Stimulated activated CD4-positive, alpha-beta T cell treated with anti-CD3 and anti-CD28 coated beads, Interleukin-1b, Interleukin-23, amount 100 ng/mL, for 1 hour (primary cell): Measurements from ENCODE around the gene CLDN1.

Source experiments
- DNase-seq, 2 donors: peaks; one replicate each; pipeline ENCODE4 v3.0.0-alpha.2; 2020; ENCODE audit warnings: low read depth in 2 of 2

CLDN1 gene, protein sequence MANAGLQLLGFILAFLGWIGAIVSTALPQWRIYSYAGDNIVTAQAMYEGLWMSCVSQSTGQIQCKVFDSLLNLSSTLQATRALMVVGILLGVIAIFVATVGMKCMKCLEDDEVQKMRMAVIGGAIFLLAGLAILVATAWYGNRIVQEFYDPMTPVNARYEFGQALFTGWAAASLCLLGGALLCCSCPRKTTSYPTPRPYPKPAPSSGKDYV

DNA sequence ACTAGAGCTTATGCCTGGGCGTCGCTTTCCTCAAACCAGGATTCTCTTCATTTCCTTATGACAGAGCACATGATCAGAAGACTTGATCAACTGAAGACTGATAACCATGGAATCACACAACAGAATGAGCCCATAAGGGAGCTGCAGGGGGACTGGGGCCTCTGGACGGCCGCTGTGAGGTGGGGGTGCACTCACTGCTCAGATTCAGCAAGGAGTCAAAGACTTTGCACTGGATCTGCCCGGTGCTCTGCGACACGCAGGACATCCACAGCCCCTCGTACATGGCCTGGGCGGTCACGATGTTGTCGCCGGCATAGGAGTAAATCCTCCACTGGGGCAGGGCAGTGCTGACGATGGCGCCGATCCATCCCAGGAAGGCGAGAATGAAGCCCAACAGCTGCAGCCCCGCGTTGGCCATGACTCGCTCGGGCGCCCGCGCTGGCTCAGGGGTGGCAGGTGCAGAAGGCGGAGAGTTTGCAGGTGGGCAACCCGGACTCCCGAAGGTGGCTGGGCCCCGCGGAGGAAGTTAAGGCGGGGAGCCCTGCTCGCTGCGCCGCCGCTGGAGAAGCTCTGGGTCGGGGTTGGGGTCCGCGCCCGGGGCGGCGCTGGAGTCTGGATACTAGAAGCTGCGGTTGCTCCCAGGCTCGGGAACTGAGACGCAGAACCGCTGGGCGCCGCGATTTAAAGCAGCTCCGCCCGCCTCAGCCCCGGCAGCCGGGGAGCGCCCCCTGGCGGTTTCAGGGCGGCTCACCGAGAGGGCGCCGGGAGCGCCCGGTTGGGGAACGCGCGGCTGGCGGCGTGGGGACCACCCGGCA is at the start of gene CLDN1:
Gene CLDN1, minus strand, starts transcription at position 658 of the 815 bp plus-strand sequence. Its CDS starts 240 bp downstream, at position 418.
- peak; percentile 37 to 53 for DNase-seq

DNA sequence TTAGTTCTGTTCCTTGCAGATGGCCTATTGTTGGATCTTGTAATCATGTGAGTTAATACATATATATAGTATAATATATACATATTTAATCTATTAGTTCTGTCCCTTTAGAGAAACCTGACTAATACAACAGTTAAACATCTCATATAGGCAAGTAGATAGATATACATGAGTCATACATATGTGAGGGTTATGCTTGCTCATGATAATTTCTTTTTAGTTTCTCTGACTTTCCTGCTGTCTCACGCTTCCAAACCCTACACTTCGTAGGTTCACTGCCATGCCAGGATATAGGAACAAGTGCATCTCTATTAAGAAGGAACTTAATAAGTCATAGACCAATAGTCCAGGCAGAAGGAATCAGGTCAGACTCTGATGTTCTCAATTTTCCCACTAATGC is 48.9 kb upstream of the CLDN1 start:
- DNase-seq, result no peak

DNA sequence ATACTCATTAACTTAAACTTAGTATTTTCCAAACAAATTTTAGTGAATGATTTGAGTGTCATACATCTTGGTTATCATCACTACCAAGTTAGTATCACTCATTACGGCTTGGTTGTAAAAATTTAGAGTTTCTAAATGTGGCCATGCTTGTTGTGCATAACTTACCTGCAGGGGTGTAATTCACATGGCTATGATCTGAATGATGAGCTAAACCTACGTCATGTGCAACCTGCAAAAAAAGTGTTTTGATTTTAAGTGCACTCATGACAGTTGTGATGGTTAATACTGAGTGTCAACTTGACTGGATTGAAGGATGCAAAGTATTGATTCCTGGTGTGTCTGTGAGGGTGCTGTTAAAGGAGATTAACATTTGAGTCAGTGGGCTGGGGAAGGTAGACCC is 48.1 kb upstream of the CLDN1 start:
- DNase-seq, result no peak

DNA sequence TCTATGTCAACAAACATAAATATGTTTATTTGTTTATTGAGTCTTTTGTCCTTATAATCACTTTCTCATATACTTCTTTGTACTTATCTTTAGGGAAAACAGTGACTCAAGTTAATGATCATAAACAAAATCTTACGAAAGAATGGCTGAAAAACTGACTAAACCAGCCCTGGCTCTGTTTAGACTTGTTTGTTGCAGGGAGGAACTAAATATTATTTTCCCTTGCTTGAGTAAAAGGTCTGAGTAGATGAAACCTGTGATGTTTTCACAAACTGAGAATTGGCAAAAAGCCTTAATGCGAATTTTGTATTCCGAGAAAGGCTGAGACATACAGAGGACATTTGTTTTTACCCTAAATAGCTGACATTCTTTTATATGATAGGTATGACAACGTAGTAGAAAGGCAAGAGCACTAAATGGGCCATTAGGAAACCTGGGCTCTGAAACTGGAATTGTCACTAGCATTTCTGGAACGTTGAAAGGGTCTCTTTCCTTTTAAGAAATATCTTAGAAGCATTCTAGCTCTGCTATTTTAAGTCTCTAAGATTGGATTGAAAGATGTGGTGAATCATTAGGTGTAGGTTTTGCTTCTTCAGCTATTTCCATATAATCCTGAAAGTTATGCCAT is 47.5 kb upstream of the CLDN1 start:
- DNase-seq, result no peak

DNA sequence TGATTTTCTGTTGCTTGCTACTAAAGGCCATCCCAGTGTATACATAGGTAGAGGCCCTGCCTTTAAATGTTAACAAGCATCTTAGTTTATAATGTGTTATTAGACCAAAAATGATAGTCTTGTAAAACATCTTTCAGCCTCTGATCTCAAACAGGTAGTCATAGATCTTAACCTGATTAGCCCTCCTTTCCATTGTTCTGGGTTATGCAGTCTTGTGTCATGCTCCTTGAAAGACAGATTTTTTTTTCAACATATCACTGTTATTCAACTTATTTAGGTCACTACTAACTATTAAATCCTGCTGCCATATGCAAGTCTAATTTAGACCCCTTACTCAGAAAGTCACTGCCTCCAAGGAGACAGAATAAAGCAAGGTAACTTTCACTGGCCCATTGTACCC is 46.6 kb upstream of the CLDN1 start:
- no peak for DNase-seq

DNA sequence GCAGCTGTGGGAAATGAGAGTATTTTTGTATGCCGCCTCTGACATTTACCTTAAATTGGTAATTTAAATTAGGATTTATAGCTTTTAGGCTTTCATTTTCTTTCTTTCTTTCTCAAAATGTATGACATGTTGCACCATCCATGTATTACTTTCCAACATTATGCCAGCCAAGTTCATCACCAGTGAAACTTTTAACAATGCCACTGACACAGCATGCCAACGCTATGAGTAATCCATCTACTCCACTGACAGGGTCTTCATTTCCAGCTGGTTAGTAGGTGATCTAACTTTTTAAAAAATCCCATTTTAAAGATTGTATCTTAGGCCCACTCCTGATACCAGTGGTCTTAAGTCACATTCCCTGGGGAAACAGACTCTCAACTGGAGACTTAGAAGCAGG is 43.9 kb upstream of the CLDN1 start:
- no peak for DNase-seq

DNA sequence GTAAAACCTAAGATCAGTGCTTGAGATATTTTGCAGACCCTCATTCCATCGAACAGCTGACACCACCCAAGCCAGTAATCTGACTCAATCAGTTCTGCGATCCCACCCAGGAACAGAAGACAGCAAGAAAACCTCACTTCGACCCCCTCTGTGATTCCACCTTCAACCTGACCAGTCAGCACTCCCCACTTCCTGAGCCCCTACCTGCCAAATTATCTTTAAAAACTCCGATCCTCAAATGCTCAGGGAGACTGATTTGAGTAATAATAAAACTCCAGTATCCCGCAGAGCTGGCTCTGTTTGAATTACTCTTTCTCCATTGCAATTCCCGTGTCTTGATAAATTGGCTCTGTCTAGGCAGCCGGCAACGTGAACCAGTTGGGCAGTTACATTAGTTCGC is 40.0 kb upstream of the CLDN1 start:
- no peak for DNase-seq

DNA sequence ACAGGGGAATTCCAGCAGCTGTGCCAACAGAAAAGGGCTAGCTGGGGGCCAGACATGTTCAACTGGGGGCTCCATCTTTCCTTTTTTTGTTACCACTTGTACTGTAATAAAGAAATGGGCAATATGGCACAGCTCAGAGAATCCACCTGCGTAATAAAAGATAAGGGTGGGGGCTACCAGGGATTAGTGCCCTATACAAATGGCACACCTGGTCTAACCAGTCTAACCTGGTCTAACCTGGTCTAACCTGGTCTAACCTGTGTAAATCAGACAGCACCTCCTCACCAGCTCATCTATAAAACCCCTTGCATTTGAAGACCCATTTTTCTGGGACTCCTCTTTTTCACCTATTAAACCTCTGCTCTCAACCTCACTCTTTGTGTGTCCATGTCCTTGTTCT is 39.5 kb upstream of the CLDN1 start:
- DNase-seq, result no peak

DNA sequence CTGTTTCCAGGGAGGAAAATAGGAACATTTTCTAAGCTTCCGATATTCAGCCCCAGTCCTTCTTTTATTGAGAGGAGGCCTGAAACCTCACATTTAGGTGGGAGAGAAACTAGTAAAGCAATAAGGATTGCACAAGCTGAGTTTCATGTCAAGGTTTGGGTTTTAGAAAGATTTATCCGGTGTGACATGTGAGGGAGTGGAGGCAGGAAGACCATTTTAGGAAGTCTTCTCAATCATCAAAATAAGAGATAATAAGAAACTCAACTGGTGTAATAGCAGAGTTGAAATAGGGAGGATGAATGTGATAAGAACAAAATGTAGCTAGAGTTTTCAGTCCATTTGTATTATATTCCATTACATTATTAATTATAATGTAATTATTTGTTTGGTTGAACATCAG is 38.0 kb upstream of the CLDN1 start:
- no peak for DNase-seq

DNA sequence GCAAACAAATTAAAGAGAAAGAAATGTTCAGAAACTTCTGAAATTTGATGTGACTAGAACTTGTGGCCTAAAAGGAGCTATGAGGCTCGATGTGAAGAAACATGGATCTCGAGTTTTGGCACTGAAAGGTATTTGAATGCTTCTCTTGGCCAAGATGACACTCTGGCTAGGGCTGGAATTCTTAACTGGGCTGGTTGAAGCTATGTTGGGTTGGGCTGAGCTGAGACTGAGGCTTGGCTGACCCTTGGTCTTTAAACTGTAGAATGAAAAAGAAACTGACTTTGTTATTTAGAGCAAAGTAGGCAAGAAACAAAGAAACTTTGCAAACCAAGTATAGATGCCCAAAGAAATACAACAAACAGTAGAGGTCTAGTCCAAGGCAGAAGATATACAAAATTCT is 37.6 kb upstream of the CLDN1 start:
- DNase-seq, result no peak

DNA sequence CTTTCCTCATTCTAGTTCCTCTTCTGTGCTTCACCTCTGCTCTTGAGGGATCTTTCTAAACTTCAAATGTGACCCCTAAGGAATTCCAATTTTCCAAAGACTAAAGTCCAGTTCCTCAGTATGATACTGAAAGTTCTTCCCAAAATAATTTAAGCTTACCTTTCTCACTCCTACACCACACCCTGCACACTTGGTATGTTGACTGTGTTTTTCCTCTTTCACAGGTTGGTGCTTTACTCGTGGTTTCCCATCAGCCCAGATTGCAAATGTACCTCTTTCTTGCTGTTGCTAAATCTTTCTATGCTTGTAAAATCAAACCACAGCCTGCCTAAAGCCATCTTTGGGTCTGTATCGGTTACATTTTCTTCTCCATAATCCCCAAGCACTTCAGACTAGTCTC is 35.2 kb upstream of the CLDN1 start:
- DNase-seq, result no peak

DNA sequence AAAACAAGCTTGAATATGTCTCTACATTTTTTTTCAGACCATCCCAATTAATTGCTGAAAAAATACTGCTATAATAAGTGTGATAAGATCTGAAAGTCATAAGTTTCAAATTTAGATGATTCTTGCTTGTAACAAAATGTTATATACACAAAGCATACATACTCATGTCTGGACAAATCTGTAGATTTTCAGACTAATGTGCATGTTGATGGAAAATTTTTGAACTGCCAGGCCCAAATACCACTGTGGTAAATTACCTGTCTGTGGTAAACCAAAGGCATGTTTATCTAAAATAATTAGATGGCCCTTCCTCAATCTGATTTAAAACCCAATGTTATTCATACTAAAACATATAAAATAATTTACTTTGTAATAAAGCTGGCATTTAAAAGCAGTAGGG is 34.0 kb upstream of the CLDN1 start:
- DNase-seq, result no peak

DNA sequence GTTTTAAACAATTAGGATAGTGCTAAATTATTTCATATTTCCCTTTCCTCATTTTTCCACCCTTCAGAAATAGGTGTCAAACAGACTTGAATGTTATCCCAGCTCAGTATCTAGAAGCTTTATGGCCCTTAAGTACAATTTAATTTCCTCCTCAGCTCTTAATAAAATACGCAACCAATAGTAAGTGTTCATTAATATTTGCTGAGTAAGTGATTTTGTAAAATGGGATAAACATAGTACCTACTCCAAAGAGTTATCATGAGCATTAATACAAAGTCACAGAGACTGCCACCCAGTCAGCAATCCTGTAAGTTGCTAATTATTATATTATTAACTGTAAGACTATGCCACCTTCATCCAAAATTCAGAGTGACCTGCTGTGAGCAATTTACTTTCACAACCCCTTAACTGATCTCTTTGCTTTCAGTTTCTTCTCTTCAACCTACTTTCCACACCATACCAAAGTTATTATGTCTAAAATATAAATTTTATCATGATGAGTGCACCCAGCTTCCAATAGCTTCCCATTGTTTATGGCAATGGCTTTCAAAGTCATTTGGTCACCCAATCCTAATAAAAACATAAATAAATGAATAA is 30.7 kb upstream of the CLDN1 start:
- DNase-seq, result no peak

DNA sequence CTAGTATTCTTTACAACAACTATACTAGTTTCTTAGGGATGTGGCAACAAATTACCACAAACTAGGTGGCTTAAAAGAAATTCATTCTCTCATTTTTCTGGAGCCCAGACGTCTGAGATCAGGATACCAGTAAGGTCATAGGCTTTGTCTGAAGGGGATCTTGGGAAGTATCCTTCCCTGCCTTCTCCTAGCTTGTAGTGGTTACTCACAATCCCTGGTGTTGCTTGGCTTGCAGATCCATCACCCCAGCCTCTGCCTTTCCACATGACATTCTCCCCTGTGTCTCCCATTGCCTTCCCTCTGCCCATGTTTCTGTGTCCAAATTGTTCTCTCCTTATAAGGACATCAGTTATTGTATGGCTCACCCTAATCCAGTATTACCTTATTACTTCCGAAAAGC is 24.3 kb upstream of the CLDN1 start:
- no peak for DNase-seq

DNA sequence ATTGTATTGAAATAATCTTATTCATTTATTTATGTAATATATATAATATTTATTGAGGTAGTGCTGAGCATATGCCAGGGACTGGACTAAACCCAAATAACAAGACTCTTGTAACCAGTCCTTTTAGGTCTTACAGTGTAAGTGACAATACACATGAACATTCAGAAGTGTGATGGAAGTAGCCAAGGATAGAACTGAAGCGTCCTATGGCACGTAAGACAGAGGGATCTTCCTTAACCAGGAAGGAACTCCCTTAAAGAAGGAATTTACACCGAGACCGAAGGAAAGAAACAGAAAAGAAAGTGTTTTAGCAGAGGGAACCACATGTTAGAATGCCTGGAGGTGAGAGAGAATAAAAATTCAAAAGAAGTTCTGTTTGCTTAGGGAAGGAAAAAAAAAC is 23.6 kb upstream of the CLDN1 start:
- no peak for DNase-seq

DNA sequence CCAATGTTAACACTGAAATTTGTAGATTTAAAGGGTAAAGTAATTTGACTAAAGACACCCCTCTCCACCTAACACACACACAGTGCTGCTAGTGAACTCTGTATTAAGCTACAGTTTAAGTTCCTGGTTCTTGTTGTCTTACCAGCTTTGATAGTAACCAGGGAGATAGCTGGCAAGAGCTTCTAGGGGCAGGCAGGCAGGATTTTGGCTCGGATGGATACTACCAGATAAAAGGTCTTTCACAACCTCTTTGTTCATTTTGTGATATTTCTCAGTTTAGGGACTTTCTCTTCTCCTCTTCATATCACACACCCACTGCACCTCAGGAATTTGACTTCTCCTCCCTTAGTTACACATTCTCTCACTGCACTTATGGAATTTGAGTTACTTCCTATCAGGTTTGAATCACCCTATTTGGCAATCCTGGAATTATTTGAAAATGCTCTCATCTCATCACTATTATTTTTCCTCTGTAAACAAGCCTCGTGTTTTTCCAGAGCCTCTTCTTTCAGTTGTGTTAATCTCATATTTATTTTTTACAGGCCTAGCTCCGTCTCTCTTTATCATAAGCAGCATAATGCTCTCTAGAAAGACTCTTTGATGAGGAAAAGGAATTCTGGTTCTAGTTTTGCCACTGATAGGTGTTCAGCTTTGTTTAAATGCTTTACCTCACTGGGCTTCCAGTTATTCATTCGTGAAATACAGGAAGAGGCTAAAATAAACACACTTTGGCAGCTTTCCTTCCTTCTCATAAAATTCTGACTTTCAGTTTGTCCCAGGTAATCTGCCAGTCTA is 23.0 kb upstream of the CLDN1 start:
- no peak for DNase-seq

DNA sequence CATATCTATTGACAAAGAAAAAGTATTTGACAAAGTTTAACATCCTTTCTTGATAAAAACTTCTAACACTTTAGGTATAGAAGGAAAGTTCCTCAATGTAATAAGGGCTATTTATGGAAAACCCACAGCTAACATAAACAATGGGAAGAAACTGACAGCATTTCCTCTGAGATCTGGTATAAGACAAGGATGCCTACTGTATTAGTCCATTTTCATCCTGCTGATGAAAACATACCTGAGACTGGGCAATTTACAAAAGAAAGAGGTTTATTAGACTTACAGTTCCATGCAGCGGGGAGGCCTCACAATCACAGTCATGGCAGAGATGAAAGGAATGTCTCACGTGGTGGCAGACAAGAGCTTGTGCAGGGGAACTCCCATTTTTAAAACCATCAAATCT is 17.8 kb upstream of the CLDN1 start:
- no peak for DNase-seq

DNA sequence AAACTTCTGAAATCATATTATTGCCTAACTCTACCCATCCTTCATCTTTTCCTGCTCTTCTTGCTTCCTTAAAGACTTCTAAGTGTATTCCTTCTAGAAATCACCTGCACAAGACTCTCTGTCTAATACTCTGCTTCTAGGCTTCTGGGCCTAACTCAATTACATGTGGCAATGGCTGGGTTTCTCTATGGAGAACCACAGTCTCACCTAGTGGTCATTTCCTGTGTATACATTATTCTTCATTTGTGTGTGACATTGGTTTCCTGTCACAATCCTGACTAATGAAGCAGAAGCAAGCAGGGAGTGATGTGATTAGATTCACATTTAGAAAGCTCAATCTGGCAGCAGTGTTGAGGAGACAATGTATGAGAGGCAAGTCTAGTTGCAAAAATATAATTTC is 16.9 kb upstream of the CLDN1 start:
- no peak for DNase-seq

DNA sequence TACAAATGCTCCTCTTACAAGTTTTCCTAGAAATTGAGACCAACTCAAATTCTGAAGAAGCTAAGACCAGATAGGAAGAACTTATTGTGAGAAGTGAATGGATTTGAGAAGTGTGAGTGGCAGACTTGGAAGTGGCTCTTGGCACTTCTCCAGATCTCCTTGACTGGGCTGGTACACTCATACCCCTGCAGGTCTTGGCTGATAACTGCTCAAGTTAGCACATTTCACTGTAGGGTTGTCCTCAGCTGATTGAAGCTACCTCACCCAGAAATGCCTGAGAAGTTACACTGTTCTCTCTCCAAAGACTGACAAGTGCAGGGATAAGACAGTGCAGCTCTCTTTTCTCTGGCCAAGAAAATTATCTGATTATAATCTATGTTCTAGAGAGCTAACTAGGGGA is 16.5 kb upstream of the CLDN1 start:
- no peak for DNase-seq

DNA sequence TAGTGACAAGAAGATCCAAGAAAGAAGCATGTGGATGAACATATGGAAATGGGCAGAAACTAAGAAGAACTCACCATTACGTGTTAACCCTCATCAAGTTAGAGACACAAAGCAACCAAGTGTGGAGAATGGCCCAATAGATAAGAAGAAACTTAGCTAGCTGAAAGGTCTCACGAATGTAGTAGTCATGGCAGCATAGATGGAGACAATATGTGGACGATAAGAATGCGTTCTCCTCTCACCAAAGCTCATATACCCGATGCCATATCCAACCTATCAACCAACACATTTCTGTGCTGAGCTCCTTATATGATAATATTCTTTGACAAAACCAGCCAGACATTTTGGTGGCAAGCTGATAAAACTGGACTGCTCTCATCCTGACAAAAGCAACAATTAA is 15.1 kb upstream of the CLDN1 start:
- DNase-seq, result no peak

DNA sequence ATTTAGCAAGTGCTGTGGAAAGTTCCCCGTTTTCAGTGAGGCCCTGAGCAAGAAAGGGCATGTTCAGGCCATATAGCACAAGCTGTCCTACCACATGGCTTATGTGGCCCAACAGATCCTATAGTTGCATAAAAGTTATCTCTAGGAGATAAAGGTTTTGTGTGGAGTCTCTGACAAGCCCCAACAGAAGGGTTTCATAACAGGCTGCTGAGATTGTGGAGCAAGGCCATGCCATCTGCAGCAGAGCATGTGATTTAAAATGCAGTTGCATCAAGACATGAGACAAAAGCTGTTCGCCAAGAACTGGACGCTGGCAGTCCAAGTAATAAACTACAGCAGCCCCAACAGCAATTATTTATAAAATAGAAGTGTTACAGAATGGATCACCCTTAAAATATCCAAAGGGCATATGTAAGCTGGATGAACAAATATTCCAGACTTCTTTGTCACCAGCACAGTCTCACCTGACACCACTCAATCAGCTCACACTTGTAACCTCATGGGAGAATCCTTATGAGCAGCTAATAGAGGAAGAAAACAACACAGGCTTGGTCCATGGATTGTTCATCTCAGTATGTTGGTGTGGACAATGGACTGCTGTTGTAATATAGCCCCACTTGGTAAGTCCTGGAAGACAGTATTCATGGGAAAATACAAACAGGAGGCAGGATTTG is 14.4 kb upstream of the CLDN1 start:
- DNase-seq, result no peak
